GM18508 (cell line): ENCODE data around the gene REG3G.
"Not testable (repeated sequence)": the region's sequence is repeated elsewhere in the genome, so short reads cannot be mapped to it uniquely, and the experiment has no call there.

ENCODE experiments used
- ATAC-seq: cut with Tn5 transposase; IDR thresholded peaks from one replicate; pipeline ENCODE4 v1.9.1; 2021; ENCODE audit warnings: moderate number of reproducible peaks; ENCODE audit not compliant: insufficient read depth, unreplicated experiment

The REG3G gene

DNA sequence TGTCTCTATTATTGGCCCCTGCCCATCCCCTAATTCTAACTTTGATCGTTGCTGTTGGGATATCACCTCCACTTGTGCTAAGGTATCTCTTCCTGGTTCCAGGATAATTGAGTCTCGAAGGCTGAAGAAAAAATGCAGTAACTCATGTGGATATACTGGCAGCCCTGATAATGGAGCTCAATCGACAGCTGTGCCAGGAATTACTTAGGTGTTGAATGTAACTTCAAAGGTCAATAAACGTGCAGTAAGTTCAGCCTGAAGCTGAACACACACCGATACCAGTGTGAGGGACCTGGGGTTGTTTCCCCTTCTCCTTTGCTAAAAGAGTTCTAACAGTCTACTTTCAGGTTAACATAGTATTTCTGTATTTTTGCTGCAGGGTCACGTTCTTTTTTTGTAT lies 11.9 kb upstream of the REG3G start:
- no peak for ATAC-seq

DNA sequence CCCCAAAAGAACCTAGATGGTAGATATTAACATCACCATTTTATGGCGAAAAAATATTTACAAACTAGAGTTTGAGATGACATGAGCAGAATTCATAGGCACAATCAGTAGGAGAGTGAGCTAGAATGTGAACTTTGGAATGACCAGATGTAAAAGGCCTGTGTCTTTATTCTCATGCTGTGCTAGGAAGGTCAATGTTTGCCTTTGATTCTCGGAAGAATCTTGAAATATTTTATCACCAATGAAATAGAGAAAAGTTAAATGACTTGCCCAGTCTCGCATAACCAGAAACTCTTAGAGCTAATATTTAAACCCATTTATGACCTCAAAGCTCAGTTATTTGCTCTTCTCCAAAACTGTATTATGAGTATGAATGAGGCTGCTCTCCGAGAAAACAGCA lies 9.2 kb upstream of the REG3G start:
- ATAC-seq = no peak

DNA sequence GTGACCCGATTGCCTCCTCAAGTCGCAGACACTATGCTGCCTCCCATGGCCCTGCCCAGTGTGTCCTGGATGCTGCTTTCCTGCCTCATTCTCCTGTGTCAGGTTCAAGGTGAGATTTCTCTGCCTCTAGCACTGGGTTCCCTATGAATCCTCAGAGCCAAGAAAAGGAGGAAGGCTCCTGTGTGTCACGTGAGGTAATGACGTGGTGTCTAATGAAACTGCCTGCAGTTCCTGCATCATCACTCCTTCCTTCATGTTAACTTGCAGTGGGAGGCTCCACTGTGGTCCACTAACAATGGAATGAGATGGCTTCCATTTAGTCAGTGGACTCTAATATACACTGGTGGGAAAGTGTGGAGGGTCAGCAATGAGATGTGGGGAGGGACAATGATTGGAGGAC lies 559 bp downstream of the REG3G start:
- no peak for ATAC-seq

DNA sequence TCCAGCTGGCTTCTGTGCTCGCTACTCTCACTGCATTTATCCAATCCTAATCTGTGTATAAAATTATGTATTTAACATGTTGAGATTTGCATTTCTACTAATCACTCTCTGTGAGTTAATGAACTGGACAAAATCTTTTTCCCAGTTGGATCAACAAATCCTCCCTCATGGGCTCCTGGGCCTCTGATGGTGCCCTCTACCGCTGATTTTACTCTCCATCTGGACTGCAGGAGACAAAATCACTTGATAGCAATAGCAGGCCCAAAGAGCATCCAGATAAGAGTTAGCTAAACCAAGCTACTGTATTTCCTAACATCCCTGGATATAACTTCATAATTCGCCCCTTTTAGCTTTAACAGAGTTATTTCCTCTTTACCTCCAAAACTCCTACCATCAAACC lies 14.4 kb downstream of the REG3G start:
- ATAC-seq = no peak

DNA sequence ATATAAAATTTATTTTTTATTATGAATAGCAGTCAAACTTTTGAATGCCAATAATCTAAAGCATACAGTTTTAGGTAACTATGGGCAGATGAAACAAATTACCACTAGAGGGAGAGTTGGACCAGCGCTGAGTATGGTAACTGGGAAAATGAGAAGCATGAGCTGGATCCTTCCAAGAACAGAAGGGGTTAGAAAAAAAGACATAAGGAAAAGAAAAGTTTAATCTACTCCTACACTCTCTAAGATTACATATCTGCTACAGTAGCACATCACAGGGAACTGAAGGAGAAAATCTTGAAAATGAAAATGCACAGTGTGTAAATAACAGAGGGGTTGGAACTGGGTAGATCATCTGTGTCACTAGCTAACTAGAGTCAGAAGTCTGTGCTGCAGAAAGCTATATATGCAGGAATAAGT lies 15.5 kb downstream of the REG3G start:
- no peak for ATAC-seq

DNA sequence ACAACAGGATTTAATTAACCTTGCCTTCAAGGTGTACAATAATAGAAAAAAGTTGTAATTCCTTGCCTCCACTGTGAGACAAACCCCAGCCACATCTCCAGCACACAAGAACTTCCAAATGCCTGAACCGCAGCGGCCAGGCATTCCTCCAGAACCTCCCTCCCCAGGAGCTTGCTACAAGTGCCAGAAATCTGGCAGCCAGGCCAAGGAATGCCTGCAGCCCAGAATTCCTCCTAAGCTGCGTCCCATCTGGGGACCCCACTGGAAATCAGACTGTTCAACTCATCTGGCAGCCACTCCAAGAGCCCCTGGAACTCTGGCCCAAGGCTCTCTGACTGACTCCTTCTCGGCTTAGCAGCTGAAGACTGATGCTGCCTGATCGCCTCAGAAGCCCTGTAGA lies 28.0 kb downstream of the REG3G start:
- ATAC-seq = not testable (repeated sequence)

DNA sequence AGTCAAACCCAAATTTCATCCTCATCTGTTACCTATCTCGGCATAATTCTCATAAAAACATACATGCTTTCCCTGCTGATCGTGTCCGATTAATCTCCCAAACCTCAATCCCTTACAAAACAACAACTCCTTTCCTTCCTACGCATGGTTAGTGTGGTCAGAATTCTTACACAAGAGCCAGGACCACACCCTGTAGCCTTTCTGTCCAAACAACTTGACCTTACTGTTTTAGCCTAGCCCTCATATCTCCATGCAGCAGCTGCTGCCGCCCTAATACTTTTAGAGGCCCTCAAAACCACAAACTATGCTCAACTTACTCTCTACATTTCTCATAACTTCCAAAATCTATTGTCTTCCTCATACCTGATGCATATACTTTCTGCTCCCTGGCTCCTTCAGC lies 29.3 kb downstream of the REG3G start:
- ATAC-seq = not testable (repeated sequence)

DNA sequence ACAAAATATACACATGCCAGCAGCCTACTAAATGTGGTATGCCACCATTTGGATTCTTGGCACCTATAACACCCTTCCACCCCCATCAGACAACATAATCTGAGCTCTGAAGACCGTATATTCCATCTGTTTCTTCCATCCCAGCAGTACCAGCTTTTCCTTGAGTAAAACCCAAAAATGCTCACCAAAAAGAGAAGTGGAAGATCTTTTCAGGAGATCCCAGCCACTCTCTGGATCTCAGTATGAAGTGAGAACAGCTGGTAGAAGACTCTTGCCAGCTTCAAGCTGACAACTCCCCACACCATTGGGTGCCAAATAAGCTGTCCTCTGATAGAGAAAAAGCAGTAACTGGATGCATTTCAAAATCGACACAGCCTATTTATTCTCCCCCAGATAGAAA lies 39.7 kb downstream of the REG3G start:
- no peak for ATAC-seq

DNA sequence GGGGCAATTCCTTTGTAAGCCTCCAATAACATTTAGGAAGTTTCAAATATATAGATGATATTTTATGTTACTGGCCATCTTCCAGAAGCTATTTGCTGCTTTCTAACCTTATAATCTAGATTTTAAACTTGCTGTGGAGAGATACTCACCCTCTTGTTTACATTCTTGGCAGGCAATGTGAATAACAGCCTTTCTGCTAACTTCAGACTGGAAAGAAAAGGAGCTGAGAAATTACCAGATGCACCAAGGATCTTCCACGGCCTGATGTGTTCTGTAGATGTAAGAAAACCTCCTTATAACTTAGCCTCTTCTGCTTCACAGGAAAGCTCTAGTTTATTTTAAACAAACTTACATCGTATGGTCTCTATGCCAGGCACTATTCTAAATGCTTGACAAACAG lies 45.6 kb downstream of the REG3G start:
- no peak for ATAC-seq
